Keratinocyte (primary cell): ENCODE results near the gene ZNF30. TPM values are rescaled to one million over a fixed set of nuclear protein-coding genes. Genes with fewer than 3 reads are reported as not detected.
"Not testable (repeated sequence)": the region's sequence is repeated elsewhere in the genome, so short reads cannot be mapped to it uniquely, and the experiment has no call there.

ENCODE experiments used
- DNase-seq: peaks from one replicate; pipeline ENCODE4 v3.0.0-alpha.2; 2011; ENCODE audit warnings: low read depth, missing footprints, low spot score
- FAIRE-seq: peaks from 2 replicates; lab custom pipeline; 2011; peaks lifted over from hg19 to GRCh38; lab: Jason Lieb, UNC
- H2AFZ ChIP-seq: 2 replicates; pipeline ENCODE4 v1.6.0; 2012; ENCODE audit warnings: low read length, control low read depth, inconsistent platforms; ENCODE audit not compliant: control insufficient read depth
- H3K27ac ChIP-seq: 2 replicates; pipeline ENCODE4 v1.5.1; 2011; ENCODE audit warnings: low read length; ENCODE audit not compliant: control insufficient read depth, insufficient read depth
- H3K27me3 ChIP-seq: 3 replicates; pipeline ENCODE4 v1.6.0; 2011; ENCODE audit warnings: low read length; ENCODE audit not compliant: control insufficient read depth, insufficient read depth; ENCODE audit errors: extremely low read depth
- H3K36me3 ChIP-seq, 2 experiments: 2 replicates in 1 of 2; 3 replicates in 1 of 2; pipeline ENCODE4 v1.5.1; 2011; ENCODE audit warnings: low read length in 2 of 2, mild to moderate bottlenecking in 1 of 2; ENCODE audit not compliant: control insufficient read depth in 2 of 2, insufficient read depth in 2 of 2; ENCODE audit errors: extremely low read depth in 1 of 2
- H3K4me1 ChIP-seq: 3 replicates; pipeline ENCODE4 v1.5.1; 2011; ENCODE audit warnings: low read length; ENCODE audit not compliant: control insufficient read depth, insufficient read depth; ENCODE audit errors: extremely low read depth
- H3K4me2 ChIP-seq: 3 replicates; pipeline ENCODE4 v1.6.0; 2011; ENCODE audit warnings: low read depth, low read length; ENCODE audit not compliant: control insufficient read depth, insufficient read depth; ENCODE audit errors: extremely low read depth
- H3K4me3 ChIP-seq, 3 experiments: fragments of 200-600 bp in 1 of 3; sonication (generic) in 1 of 3; 2 replicates in 2 of 3; 3 replicates in 1 of 3; pipeline ENCODE4 v1.5.1; 2011 to 2016; ENCODE audit warnings: low read length in 3 of 3, mild to moderate bottlenecking in 3 of 3, control low read depth in 2 of 3, inconsistent platforms in 1 of 3, low read depth in 1 of 3, mixed read lengths in 1 of 3, mixed run types in 1 of 3, moderate library complexity in 1 of 3; ENCODE audit not compliant: control insufficient read depth in 2 of 3, insufficient read depth in 2 of 3; ENCODE audit errors: extremely low read depth in 1 of 3
- H3K79me2 ChIP-seq: 2 replicates; pipeline ENCODE4 v1.6.0; 2012; ENCODE audit warnings: low read length; ENCODE audit not compliant: control insufficient read depth, insufficient read depth
- H3K9ac ChIP-seq: 3 replicates; pipeline ENCODE4 v1.6.0; 2011; ENCODE audit warnings: low read length; ENCODE audit not compliant: control insufficient read depth, insufficient read depth; ENCODE audit errors: extremely low read depth
- H3K9me1 ChIP-seq: 3 replicates; pipeline ENCODE4 v1.6.0; 2011; ENCODE audit warnings: low read length; ENCODE audit not compliant: control insufficient read depth, insufficient read depth; ENCODE audit errors: extremely low read depth
- H3K9me3 ChIP-seq: 2 replicates; pipeline ENCODE4 v1.5.1; 2012; ENCODE audit warnings: low read depth, low read length; ENCODE audit not compliant: control insufficient read depth
- H4K20me1 ChIP-seq: 3 replicates; pipeline ENCODE4 v1.6.0; 2011; ENCODE audit warnings: low read length; ENCODE audit not compliant: control insufficient read depth, insufficient read depth; ENCODE audit errors: extremely low read depth
- CTCF ChIP-seq, 3 experiments: IDR thresholded peaks in 1 of 3; conservative IDR thresholded peaks in 1 of 3; optimal IDR thresholded peaks in 1 of 3; 2 replicates in 2 of 3; 3 replicates in 1 of 3; pipeline versions ENCODE3 to v1.5.1; 2011; ENCODE audit warnings: low read length in 3 of 3, mild to moderate bottlenecking in 3 of 3, moderate library complexity in 2 of 3, control low read depth in 1 of 3, inconsistent platforms in 1 of 3; ENCODE audit not compliant: insufficient read depth in 2 of 3; ENCODE audit errors: extremely low read depth in 1 of 3
- EZH2 ChIP-seq: IDR thresholded peaks from one replicate; pipeline ENCODE4 v1.6.1; 2012; ENCODE audit warnings: inconsistent platforms, mild to moderate bottlenecking, low read length, moderate library complexity
- dilution Hi-C: fragments of 300-500 bp; cut with MboI; formaldehyde crosslinking; loops from one replicate; pipeline ENCODE4 v1.7.0; 2020; ENCODE audit warnings: low sequenced_read_pairs; ENCODE audit not compliant: extremely low pct_ligation_motif_present
- polyA plus RNA-seq, 5 experiments: library from polyadenylated mRNA; depleted of rRNA in 3 of 5; stranded (reverse) in 3 of 5; stranded (forward) in 1 of 5; unstranded in 1 of 5; fragments of >200 nt; gene quantifications; 1 replicate in 1 of 5; 2 replicates in 3 of 5; 3 replicates in 1 of 5; pipeline versions ENCODE4 v1.2.1 to v1.2.3, GENCODE V29; 2011 to 2012; ENCODE audit warnings: missing spikeins in 2 of 5, low read depth in 1 of 5, low replicate concordance in 1 of 5

ZNF30 gene
- polyA plus RNA-seq, 1 donor (not counting 4 experiments of a cell fraction or from before 2014, with no cell fraction given), result 4.6 TPM

- peaks cover 7% of the 10 kb centered on the region for H3K27me3 ChIP-seq
- H3K4me3 ChIP-seq, result no peak overlapping the region
- dilution Hi-C loops, result no loop called here
- TF ChIP-seq EZH2, result no peak
- TF ChIP-seq CTCF (optimal IDR thresholded peaks at IDR 0.05 in 1 of 3, IDR thresholded peaks at IDR 0.05 in 1 of 3, conservative IDR thresholded peaks at IDR 0.05 in 1 of 3; ENCODE audit: extremely low read depth in 1 of 3, insufficient read depth in 2 of 3, low read length in 3 of 3), result no peak
- H3K36me3 ChIP-seq, result no peaks in the 10 kb centered on the region
- no peak overlapping the region for H3K27ac ChIP-seq
- H3K9ac ChIP-seq, result no peak overlapping the region
- no peaks in the 10 kb centered on the region for H3K4me1 ChIP-seq
- no peak for DNase-seq
- no peaks in the 10 kb centered on the region for H3K79me2 ChIP-seq
- no peak overlapping the region for H2AFZ ChIP-seq
- no peaks in the 10 kb centered on the region for H4K20me1 ChIP-seq
- no peak for FAIRE-seq
- no peaks in the 10 kb centered on the region for H3K9me3 ChIP-seq
- no peaks in the 10 kb centered on the region for H3K9me1 ChIP-seq
- no peak overlapping the region for H3K4me2 ChIP-seq
Measured at GRCh38 chr19:34990578-34991192, 64.0 kb downstream of the ZNF30 start.

GRCh38 chr19:34991542-34992333 lies 65.0 kb downstream of the ZNF30 start:
- no peak for TF ChIP-seq EZH2
- TF ChIP-seq CTCF (optimal IDR thresholded peaks at IDR 0.05 in 1 of 3, IDR thresholded peaks at IDR 0.05 in 1 of 3, conservative IDR thresholded peaks at IDR 0.05 in 1 of 3; ENCODE audit: extremely low read depth in 1 of 3, insufficient read depth in 2 of 3, low read length in 3 of 3), result no peak
- Histone ChIP-seq H3K4me1 (no peaks in the 10 kb centered on the region), H3K4me3 (no peak overlapping the region), H3K27ac (no peak overlapping the region), H3K9me1 (no peaks in the 10 kb centered on the region), H3K36me3 (no peaks in the 10 kb centered on the region), H4K20me1 (no peaks in the 10 kb centered on the region), H3K79me2 (no peaks in the 10 kb centered on the region), H3K9ac (no peak overlapping the region), H3K9me3 (no peaks in the 10 kb centered on the region), H3K27me3 (peaks cover 7% of the 10 kb centered on the region), H3K4me2 (no peak overlapping the region), H2AFZ (no peak overlapping the region)
- FAIRE-seq (no peak), DNase-seq (no peak)
- dilution Hi-C loops, result no loop called here

- H3K4me3 ChIP-seq, H3K79me2 ChIP-seq, H3K4me1 ChIP-seq, H3K36me3 ChIP-seq, H2AFZ ChIP-seq, DNase-seq, H3K9me3 ChIP-seq, H3K4me2 ChIP-seq, H3K9me1 ChIP-seq, H4K20me1 ChIP-seq, H3K9ac ChIP-seq, H3K27me3 ChIP-seq, dilution Hi-C loops, FAIRE-seq, H3K27ac ChIP-seq: not testable (repeated sequence)
Measured at GRCh38 chr19:34992582-34992981, 65.9 kb downstream of the ZNF30 start.
